ENCODE measurements around the gene BLNK.

- TF ChIP-seq CTCF (IDR thresholded peaks at IDR 0.05) (no peak), POLR2A (IDR thresholded peaks at IDR 0.05) (no peak), EP300 (IDR thresholded peaks at IDR 0.05) (no peak)
Observed at GRCh38 chr10:96176985-96177384, 94.4 kb downstream of the BLNK start.

All from upper lobe of left lung (tissue), 4 donors.